Measurements from ENCODE around the gene UGT1A5.

- TF ChIP-seq CTCF (conservative IDR thresholded peaks at IDR 0.05) = no peak
- no peak for TF ChIP-seq ZFX (IDR thresholded peaks at IDR 0.05)
Measured at GRCh38 chr2:233821196-233821595, 108.5 kb downstream of the UGT1A5 start.
